CD4-positive, alpha-beta T cell treated with Interferon alpha-2 for 1 hour (primary cell): Measurements from ENCODE around the gene PNPLA1.

Source experiments
- DNase-seq, 2 donors: peaks; one replicate each; pipeline ENCODE4 v3.0.0-alpha.2; 2020 to 2022

PNPLA1 gene

GRCh38 chr6:36269834-36270705, at the start of gene PNPLA1:
TSS of gene PNPLA1 (plus strand) at chr6:36270060. CDS start at chr6:36270460, 400 bp downstream.
- DNase-seq = no peak

GRCh38 chr6:36220226-36220625, 49.6 kb upstream of the PNPLA1 start:
- DNase-seq = no peak

GRCh38 chr6:36221674-36222073, 48.2 kb upstream of the PNPLA1 start:
- DNase-seq = no peak

GRCh38 chr6:36222924-36223323, 46.9 kb upstream of the PNPLA1 start:
- no peak for DNase-seq

- DNase-seq = no peak
Measured at GRCh38 chr6:36223706-36224105, 46.2 kb upstream of the PNPLA1 start.

- DNase-seq = no peak
Measured at GRCh38 chr6:36224918-36225461, 44.9 kb upstream of the PNPLA1 start.

- DNase-seq = no peak
Measured at GRCh38 chr6:36226438-36227047, 43.3 kb upstream of the PNPLA1 start.

GRCh38 chr6:36227379-36228228, 42.3 kb upstream of the PNPLA1 start:
- DNase-seq = no peak

GRCh38 chr6:36229223-36229622, 40.6 kb upstream of the PNPLA1 start:
- DNase-seq = no peak

GRCh38 chr6:36230371-36230770, 39.5 kb upstream of the PNPLA1 start:
- DNase-seq = no peak

GRCh38 chr6:36232172-36232571, 37.7 kb upstream of the PNPLA1 start:
- DNase-seq = no peak

GRCh38 chr6:36235309-36235708, 34.6 kb upstream of the PNPLA1 start:
- DNase-seq = peak; percentile 16 to 23

- no peak for DNase-seq
Measured at GRCh38 chr6:36235862-36236261, 34.0 kb upstream of the PNPLA1 start.

GRCh38 chr6:36239774-36240173, 30.1 kb upstream of the PNPLA1 start:
- DNase-seq = no peak

GRCh38 chr6:36241728-36242127, 28.1 kb upstream of the PNPLA1 start:
- peak; percentile 12 to 35 for DNase-seq

- DNase-seq = no peak
Measured at GRCh38 chr6:36242161-36242560, 27.7 kb upstream of the PNPLA1 start.

GRCh38 chr6:36242626-36243025, 27.2 kb upstream of the PNPLA1 start:
- no peak for DNase-seq

GRCh38 chr6:36243562-36244212, 26.2 kb upstream of the PNPLA1 start:
- DNase-seq = no peak

GRCh38 chr6:36244641-36245280, 25.1 kb upstream of the PNPLA1 start:
- no peak for DNase-seq

GRCh38 chr6:36245572-36246061, 24.2 kb upstream of the PNPLA1 start:
- no peak for DNase-seq

- no peak for DNase-seq
Measured at GRCh38 chr6:36246506-36247268, 23.2 kb upstream of the PNPLA1 start.
